Loucy (cell line): ENCODE results near the gene LY6G6C.

ENCODE experiments used
- CTCF ChIP-seq: fragments of 200-600 bp; sonication (generic); conservative IDR thresholded peaks from 2 replicates; pipeline ENCODE4 v1.5.1; 2014; ENCODE audit warnings: mild to moderate bottlenecking, antibody characterized with exemption, low read length
- EZH2phosphoT487 ChIP-seq: fragments of 200-600 bp; IDR thresholded peaks from 2 replicates; pipeline ENCODE4 v1.6.1; 2018; ENCODE audit warnings: antibody characterized with exemption, mild to moderate bottlenecking, moderate library complexity, borderline replicate concordance

GRCh38 chr6:31742894-31743293 is 21.3 kb upstream of the LY6G6C start:
- TF ChIP-seq CTCF (no peak), EZH2phosphoT487 (no peak)
